Muscle layer of duodenum (tissue), 2 donors: Measurements from ENCODE around the gene PCGF6.

ENCODE experiments used
- H3K27ac ChIP-seq: one replicate; pipeline ENCODE4 v1.7.0; 2013; ENCODE audit warnings: mild to moderate bottlenecking, low read length
- H3K27me3 ChIP-seq: one replicate; pipeline ENCODE4 v1.7.0; 2013; ENCODE audit warnings: low read depth, mild to moderate bottlenecking, control low read depth, low read length
- H3K36me3 ChIP-seq, 2 donors: one replicate each; pipeline ENCODE4 v1.7.0; 2013; ENCODE audit warnings: low read length in 2 of 2, control low read depth in 1 of 2, mild to moderate bottlenecking in 1 of 2; ENCODE audit not compliant: insufficient read depth in 2 of 2, control insufficient read depth in 1 of 2
- H3K4me1 ChIP-seq, 2 donors: one replicate each; pipeline ENCODE4 v1.7.0; 2013; ENCODE audit warnings: low read length in 2 of 2, mild to moderate bottlenecking in 2 of 2, control low read depth in 1 of 2, moderate library complexity in 1 of 2; ENCODE audit not compliant: insufficient read depth in 2 of 2, control insufficient read depth in 1 of 2
- H3K4me3 ChIP-seq, 2 donors: one replicate each; pipeline ENCODE4 v1.7.0; 2013; ENCODE audit warnings: low read length in 2 of 2, low read depth in 1 of 2, mild to moderate bottlenecking in 1 of 2
- H3K9me3 ChIP-seq, 2 donors: one replicate each; pipeline ENCODE4 v1.7.0; 2013; ENCODE audit warnings: low read length in 2 of 2, control low read depth in 1 of 2, mild to moderate bottlenecking in 1 of 2; ENCODE audit not compliant: control insufficient read depth in 1 of 2
- donor health status: healthy.

Gene PCGF6

DNA sequence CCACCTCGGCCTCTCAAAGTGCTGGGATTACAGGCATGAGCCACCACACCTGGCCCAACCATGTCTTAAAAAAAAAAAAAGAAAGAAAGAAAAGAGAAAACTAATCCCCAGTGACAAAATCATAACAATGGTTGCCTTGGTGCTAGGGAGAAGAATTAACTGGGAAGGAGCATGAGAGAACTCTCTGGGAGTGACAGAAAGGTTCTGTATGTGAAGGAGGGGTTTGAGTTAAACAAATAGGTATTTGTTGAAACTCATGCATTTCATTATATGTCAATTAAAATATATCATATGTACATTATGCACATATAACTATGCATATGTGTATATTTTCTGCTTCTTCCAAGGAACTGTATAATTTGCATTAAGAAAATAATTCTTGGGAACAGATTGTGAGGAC lies 40.7 kb downstream of the PCGF6 start:
- peaks cover 3 to 36% of the 10 kb centered on the region in 2 donors for H3K36me3 ChIP-seq
- H3K4me3 ChIP-seq: no peak overlapping the region
- no peaks in the 10 kb centered on the region for H3K27me3 ChIP-seq
- H3K9me3 ChIP-seq: no peaks in the 10 kb centered on the region
- no peaks in the 10 kb centered on the region for H3K4me1 ChIP-seq
- H3K27ac ChIP-seq: no peak overlapping the region

DNA sequence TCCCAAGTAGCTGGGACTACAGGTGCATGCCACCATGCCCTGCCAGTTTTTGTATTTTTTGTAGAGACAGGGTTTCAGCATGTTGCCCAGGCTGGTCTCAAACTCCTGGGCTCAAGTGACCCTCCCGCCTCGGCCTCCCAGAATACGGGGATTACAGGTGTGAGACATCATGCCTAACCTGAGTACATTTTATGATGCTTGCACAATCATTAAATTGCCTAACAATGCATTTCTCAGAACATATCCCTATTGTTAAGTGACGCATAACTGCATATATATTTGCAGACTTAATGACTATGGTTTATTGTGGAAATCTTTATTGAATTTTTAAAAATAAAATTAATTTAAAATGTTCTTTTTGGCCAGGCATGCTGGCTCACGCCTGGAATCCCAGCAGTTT lies 43.3 kb downstream of the PCGF6 start:
- H3K27me3 ChIP-seq: no peaks in the 10 kb centered on the region
- peaks cover 0 to 25% of the 10 kb centered on the region in 2 donors for H3K36me3 ChIP-seq
- H3K27ac ChIP-seq: no peak overlapping the region
- no peak overlapping the region for H3K4me3 ChIP-seq
- H3K9me3 ChIP-seq: no peaks in the 10 kb centered on the region
- no peaks in the 10 kb centered on the region for H3K4me1 ChIP-seq

DNA sequence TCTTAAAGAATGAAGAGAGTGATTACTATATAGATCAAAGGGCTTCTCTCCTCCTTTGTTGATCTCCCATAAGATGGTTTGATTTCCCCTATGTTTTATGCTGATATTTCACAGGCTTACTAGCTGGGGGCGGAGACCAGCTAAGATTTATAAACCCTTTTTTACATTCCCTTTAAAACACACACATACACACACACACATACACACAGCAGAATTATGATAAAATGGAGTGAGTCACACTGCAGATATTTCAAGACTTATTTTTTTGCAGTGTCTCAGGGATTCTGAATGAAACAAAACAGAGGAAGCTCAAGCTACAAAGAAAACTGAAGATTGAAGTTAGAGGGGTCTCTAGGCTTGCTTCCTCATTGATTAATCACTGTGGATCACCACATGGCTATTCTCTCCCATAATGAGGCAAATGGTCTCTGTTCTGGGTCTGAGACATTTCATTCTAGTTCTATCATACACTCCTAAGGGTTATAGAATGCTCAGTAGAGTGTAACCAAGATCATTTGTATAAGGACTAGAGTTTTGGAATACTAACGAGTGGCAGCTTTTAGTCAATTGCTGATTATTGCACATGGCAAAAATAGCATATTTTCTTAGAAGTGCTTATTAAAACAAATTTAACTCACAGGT lies 55.4 kb downstream of the PCGF6 start:
- H3K9me3 ChIP-seq: no peaks in the 10 kb centered on the region
- no peaks in the 10 kb centered on the region for H3K4me1 ChIP-seq
- H3K36me3 ChIP-seq: no peaks in the 10 kb centered on the region
- no peak overlapping the region for H3K4me3 ChIP-seq
- H3K27ac ChIP-seq: no peak overlapping the region
- H3K27me3 ChIP-seq: no peaks in the 10 kb centered on the region

DNA sequence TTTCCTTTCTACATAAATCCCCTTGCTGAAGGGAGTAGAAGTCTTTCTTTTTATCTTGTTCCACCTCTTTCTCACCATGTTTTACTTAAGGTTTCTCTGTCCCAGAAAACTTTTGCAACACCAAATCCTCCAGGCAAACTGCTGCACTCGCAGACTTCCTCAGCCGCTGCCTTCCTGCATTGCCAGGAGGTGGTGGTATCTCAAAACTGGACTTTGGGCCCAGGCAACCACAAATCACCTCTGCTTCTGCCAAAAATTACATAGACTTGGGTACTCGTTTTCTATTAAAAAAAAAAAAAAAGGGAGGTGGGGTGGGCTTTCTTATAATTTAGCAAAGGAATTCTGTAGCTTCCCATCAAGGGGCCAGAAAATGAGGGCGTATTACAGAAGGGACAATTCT lies 59.4 kb downstream of the PCGF6 start:
- Histone ChIP-seq H3K4me1 (no peaks in the 10 kb centered on the region), H3K27ac (no peak overlapping the region), H3K4me3 (no peak overlapping the region), H3K27me3 (peaks cover 4% of the 10 kb centered on the region), H3K9me3 (no peaks in the 10 kb centered on the region), H3K36me3 (no peaks in the 10 kb centered on the region)

DNA sequence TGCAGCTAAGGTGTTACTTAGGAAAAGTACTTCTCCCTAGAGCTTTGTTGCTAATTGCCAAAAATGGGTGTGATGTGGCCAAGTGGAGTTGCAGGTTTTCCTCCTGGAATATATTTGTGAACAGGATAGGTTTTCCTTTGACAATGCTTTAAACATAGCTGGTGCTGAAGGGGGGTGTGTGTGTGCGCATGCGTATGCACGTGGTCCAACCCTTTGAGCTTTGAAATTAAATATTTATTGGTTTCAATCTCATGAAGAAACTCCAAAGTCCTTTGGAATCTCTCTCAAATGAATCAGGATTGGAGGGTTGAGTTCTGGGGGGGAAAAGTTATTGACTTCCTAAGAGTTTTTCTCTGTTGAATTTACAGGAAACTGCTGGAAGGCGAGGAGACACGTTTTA lies 62.9 kb downstream of the PCGF6 start:
- Histone ChIP-seq H3K9me3 (no peaks in the 10 kb centered on the region), H3K4me1 (no peaks in the 10 kb centered on the region), H3K27ac (no peak overlapping the region), H3K4me3 (no peak overlapping the region), H3K36me3 (no peaks in the 10 kb centered on the region), H3K27me3 (peaks cover 4% of the 10 kb centered on the region)

DNA sequence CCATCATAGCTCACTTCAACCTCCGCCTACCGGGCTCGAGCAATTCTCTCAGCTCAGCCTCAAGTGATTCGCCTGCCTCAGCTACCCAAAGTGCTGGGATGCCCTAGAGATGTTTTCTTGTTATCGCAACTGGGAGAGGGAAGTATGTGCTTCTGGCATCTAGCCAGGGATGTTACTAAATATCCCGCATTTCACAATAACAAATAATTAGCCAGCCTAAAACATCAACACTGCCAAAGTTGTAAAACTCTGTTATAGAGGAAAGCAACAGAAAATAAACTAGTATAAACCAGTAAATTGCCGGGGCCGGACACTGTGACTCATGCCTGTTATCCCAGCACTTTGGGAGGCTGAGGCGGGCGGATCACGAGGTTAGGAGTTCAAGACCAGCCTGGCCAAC lies 66.8 kb downstream of the PCGF6 start:
- Histone ChIP-seq H3K27ac (no peak overlapping the region), H3K9me3 (no peaks in the 10 kb centered on the region), H3K4me3 (no peak overlapping the region), H3K4me1 (no peaks in the 10 kb centered on the region), H3K36me3 (no peaks in the 10 kb centered on the region), H3K27me3 (peaks cover 12% of the 10 kb centered on the region)

DNA sequence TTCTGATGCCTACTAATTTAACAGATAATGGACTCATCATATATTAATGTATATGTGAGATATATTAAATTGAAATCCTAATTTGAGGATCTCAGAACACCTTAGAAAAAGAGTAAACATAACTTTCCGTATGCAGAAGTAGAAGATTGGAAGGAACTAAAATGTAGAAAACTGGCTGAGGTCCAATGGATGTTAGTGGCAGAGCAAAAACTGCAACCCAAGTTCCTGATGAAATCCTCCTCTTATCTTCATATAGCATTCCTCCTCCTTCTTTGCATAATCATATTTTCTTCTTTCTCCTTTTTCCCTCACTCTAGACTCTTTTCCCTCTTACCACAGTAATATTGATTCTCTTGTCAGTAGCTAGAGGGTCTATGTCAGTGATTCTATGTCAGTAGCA lies 68.0 kb downstream of the PCGF6 start:
- Histone ChIP-seq H3K4me3 (no peak overlapping the region), H3K27me3 (peaks cover 24% of the 10 kb centered on the region), H3K36me3 (no peaks in the 10 kb centered on the region), H3K9me3 (peaks cover 0 to 3% of the 10 kb centered on the region in 2 donors), H3K27ac (no peak overlapping the region), H3K4me1 (peaks cover 0 to under 1% of the 10 kb centered on the region in 2 donors)

DNA sequence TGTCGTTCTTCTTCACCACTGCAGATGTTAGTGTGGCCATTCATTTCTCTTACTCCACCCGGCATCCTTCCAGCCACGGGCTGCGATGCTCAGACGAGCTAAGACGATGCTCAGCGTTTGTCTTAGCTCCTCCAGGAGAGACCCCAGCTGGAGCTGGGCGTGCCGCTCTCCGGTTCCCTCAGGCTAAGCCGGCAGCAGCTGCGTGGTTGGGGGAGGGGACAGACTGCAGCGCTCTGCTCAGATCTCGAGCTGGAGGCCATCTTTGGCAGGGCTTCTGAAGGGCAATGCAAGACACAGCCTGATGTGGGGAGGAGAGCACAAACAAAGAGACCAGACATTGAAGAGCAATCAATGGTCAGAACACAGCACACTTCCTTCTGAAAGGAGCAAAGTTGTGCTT lies 69.2 kb downstream of the PCGF6 start:
- Histone ChIP-seq H3K27me3 (peaks cover 30% of the 10 kb centered on the region), H3K9me3 (peaks cover 0 to 4% of the 10 kb centered on the region in 2 donors), H3K36me3 (no peaks in the 10 kb centered on the region), H3K4me3 (no peak overlapping the region), H3K4me1 (peaks cover 0 to 13% of the 10 kb centered on the region in 2 donors), H3K27ac (no peak overlapping the region)

DNA sequence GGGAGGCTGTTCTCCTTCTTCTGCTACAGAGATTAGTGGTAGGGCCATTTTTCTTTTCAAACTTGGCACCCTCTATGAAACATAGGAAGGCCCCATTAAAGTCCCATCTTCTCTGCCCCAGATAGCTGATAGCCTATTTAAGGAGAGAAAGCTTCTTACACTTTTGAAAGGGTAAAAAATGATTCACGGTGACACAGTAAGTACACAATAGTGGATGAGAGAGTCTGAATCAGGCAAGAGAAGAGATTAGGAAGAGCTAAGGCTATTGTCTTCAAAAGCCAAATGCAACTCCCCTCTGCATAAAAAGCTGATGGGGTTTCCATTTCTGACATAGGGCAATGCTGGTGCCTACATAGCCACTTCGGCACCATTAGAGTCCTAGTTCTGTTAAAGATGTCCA lies 70.4 kb downstream of the PCGF6 start:
- Histone ChIP-seq H3K36me3 (no peaks in the 10 kb centered on the region), H3K4me3 (no peak overlapping the region), H3K27me3 (peaks cover 42% of the 10 kb centered on the region), H3K4me1 (peaks cover 0 to 16% of the 10 kb centered on the region in 2 donors), H3K27ac (no peak overlapping the region), H3K9me3 (peaks cover 0 to 4% of the 10 kb centered on the region in 2 donors)

DNA sequence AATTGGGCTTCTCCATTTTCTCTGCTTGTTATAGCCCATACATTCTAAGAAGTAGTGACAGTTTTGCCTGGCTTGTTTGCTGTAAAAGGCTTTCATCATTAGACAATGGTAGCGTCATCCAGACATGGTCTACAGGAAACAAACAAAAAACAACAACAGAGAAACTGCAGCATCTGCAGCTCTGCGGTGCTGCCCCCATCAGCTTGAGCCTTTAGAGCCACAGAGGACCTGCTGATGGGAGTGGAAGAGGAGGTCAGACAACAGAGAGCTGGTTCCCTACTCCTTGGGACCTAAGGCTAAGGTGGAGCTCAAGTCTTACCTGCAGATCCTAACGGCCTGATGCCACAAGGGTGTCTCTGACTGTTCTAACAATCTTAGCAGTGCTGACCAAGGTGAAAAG lies 70.9 kb downstream of the PCGF6 start:
- Histone ChIP-seq H3K9me3 (peaks cover 0 to 4% of the 10 kb centered on the region in 2 donors), H3K27ac (no peak overlapping the region), H3K36me3 (no peaks in the 10 kb centered on the region), H3K27me3 (peaks cover 47% of the 10 kb centered on the region), H3K4me1 (peaks cover 0 to 16% of the 10 kb centered on the region in 2 donors), H3K4me3 (no peak overlapping the region)

DNA sequence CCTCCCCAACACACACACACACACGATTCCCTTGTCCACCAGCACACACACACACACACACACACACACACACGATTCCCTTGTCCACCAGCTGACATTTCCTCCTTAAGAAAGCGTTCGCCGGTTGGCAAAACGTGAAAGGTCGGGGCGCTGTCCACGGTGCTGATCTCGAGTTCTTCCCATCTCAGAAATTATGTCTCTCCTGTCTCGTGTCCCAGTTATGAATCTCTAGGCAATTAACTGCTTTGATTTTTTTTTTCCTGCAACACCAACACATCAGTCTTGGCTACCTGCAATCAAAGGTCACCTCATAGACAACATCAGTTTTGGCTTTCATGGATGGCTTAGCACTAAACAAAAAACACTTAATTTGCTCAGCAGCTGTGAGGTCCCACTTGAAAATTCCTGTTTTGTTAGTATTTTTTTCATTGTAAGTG lies 72.1 kb downstream of the PCGF6 start:
- Histone ChIP-seq H3K27ac (no peak overlapping the region), H3K36me3 (no peaks in the 10 kb centered on the region), H3K4me1 (peaks cover 0 to 16% of the 10 kb centered on the region in 2 donors), H3K9me3 (peaks cover 0 to 4% of the 10 kb centered on the region in 2 donors), H3K27me3 (peaks cover 47% of the 10 kb centered on the region), H3K4me3 (no peak overlapping the region)

DNA sequence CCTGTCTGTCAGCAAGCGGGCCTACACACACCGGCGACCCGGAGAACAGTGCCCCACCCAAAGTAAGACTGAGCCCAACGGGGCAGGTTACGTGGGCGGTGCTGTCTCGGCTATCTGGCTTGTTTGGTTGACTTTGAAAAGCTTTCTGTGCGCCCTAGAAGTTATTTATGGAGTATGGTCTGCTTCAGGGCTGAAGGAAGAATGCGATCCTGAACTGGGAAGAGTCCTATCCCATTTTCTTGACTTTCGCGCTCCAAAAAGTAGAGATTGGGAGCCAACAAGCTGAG lies 72.5 kb downstream of the PCGF6 start:
- H3K27me3 ChIP-seq: peaks cover 47% of the 10 kb centered on the region
- H3K4me1 ChIP-seq: peaks cover 0 to 16% of the 10 kb centered on the region in 2 donors

More for the DNA sequence above, 72.5 kb downstream of the PCGF6 start:
- Histone ChIP-seq H3K9me3 (peaks cover 0 to 4% of the 10 kb centered on the region in 2 donors), H3K36me3 (no peaks in the 10 kb centered on the region), H3K4me3 (no peak overlapping the region), H3K27ac (no peak overlapping the region)
